Amniotic stem cell (primary cell): Measurements from ENCODE around the gene P4HA3.

Experiments
- DNase-seq: peaks from one replicate; lab custom pipeline; 2025; lab: John Stamatoyannopoulos, UW

The P4HA3 gene

DNA sequence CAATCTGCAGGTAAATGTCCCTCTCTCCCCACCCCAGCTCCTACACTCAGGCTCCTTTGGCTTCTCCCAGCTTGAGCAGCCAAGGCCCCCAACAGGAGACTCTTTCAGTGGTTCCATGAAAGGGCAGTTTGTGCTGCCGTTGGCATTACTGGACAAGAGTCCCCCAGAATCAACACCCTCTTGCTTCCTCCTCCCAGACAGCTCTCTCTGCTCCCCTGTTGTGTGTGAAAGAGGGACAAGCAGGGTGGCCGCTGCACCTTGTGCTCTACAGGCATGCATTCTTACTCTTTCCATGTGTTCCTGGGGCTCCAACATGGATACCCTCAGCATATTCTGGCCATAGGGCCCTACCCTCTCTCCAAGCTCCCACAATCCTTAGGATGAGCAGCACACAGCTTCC is 48.7 kb downstream of the P4HA3 start:
- DNase-seq: no peak

- DNase-seq: no peak
These were observed 53.4 kb downstream of the P4HA3 start for GRCh38 chr11:74257959-74258553.

DNA sequence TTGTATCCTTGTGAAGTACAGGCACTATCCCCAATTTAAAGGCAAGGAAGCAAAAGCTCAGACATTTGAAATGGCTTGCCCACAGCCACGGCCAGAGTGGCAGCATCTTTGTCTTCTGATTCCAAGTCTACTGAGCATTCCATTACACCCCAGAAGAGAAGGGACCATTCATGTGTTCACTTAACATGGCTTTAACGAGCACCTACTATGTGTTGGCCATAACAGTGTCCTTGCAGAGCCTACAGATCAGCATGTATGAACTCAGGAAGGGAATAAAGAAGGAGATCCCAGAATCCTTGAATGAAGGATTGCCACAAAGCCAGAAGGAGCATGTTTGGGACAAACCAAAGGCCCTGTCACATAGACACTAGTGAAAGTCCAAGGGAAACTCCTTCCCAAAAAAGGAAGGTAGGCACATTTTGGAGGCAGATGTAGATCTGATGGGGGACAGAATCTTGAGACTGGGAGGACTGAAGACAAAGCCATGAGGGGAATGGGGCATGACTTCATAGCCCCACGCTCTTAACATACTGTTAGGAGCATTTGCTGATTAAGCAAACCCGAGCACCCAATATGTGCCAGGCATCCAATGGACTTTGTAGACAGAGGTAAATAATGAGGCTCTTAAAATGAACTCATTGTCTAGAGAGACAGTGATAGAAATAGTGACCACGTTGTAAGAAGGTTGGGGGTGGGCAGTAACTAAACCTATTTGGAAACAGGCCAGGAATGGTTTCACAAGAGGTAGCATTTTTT is 54.9 kb downstream of the P4HA3 start:
- DNase-seq: no peak

GRCh38 chr11:74255741-74256375 is 55.6 kb downstream of the P4HA3 start:
- peak; percentile 21 for DNase-seq

GRCh38 chr11:74253361-74253760 is 58.1 kb downstream of the P4HA3 start:
- DNase-seq: no peak

DNA sequence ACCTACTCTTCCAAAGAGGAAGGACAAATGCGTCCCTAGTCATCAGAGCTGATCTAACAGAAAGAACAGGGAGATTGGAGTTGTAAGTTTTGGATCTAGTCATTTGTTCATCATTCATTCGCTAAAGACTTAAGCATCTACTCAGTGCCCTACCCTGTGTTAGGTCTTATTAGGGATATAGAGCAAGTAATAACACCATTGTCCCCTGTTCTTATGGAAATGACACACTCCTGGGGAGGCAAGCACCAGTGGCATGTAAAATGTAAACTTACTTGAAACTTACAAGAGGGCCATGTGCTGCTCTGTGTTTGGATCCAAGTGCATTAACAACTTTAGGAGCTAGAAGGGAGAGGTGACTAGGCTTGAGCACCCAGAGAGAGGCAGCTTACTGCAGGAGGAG is 61.9 kb downstream of the P4HA3 start:
- DNase-seq: no peak

GRCh38 chr11:74248469-74248868 is 63.0 kb downstream of the P4HA3 start:
- no peak for DNase-seq

DNA sequence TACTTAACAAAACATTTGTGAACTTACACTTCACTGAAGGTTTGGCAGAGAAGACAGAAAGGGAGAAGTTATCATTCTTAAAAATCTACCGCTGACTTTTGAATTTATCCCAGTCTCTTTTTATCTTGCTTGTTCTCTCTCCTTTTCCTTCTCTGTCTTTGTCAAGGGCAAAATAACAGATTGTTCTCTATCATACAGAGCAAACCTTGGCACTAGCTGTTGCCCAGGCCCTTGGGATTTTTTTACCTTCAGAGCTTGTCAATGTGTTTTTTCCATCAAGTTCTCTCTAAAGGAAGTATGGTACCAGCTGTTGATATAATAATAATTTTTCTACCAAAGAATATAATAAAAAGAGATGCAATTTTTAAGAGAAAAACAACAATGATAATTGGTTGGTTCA is 73.2 kb downstream of the P4HA3 start:
- DNase-seq: no peak

- no peak for DNase-seq
These were observed 73.9 kb downstream of the P4HA3 start for GRCh38 chr11:74237541-74237940.

DNA sequence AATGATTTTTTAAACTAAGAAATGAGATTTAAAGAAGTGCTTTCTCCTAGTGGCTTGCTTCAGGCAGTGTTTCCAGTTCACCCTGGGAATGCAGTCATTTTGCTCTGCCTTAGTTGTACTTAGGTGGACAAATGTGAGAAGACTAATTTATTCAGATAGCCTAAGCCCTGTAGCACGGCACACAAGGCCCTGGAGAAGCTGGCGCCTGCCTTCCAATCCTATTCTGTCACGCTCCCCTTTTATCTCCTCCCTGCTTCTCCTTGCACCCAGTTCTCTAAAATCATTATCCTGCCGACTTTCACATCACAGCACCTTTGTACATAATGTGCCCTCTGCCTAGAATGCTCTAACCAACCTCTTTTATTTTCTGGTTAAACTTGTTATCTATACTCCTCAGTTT is 76.3 kb downstream of the P4HA3 start:
- DNase-seq: no peak

DNA sequence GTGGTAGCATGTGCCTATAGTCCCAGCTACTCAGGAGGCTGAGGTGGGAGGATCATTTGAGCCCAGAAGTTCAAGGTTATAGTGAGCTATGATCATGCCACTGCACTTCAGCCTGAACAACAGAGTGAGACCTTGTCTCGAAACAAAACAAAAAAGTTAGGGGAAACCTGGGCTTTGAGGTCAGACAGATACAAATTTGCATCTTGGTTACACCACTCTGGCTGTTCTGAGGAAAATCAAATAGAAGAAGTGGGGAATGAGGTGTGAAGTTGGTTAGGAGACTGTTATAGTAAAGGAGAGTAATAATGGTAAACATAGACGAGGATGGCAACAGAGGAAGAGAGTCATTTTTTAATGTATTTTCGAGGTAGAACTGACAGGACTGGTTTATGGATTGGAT is 77.8 kb downstream of the P4HA3 start:
- no peak for DNase-seq

DNA sequence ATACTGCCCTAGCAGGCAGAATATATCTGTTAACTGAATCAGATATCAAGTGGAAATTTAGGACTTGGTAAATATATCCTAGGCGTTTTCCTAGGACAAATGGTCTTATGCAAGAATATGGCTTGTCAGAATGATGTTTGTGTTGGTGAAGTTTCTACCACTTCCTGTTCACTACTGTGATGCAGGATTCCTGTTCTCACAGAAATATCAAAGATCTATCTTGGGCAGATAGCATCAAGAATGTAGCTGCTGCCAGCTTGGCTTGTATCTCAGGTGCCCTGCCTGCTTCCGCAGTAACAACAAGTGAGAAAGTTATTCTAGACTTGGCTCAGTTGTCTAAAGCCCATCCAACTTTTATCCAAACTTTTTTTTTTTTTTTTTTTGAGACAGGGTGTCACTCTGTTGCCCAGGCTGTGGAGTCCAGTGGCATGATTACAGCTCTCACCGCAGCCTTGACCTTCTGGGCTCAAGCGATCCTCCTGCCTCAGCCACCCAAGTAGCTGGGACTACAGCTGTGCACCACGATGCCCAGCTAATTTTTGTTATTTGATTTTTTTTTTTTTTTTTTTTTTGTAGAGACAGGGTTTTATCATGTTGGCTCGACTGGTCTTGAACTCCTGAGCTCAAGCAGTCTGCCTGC is 79.0 kb downstream of the P4HA3 start:
- no peak for DNase-seq

DNA sequence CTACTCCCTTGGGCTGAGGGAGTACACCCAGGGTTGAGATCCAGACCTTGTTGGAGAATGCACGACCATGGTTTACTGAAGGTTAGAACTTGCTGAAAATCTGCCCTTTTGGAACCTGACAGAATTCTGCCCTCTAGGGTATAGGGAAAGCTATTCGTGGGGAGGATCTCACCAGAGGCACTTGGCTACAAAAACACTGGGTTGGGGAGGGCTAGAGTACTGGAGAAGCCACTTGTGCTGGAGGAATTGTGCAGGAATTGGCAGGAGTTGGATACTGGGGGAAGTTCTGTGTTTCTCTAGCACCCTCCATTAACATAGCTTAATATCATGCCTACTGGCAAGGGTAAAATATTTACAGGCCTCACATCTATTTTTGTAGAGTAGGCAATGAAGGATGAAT is 84.5 kb downstream of the P4HA3 start:
- DNase-seq: no peak

GRCh38 chr11:74225565-74225964 is 85.9 kb downstream of the P4HA3 start:
- no peak for DNase-seq

DNA sequence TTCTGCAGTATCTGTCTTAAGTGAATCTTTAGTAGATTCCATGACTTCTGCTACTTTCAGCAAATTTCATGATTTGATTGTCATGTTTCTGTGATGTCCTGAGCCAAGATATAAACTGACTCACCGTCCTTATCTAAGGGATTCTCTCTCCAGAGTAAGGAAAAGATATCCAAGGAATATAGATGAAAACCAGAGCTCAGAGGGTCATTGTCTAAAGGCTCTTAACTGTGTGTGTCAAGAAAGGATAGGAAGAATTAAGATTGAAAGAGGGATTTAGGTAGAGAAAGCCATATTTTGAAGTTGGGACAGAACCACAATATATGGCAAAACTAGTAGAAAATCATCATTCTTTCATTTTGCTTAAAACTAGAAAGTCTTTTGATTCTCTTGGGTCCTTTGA is 89.6 kb downstream of the P4HA3 start:
- no peak for DNase-seq

DNA sequence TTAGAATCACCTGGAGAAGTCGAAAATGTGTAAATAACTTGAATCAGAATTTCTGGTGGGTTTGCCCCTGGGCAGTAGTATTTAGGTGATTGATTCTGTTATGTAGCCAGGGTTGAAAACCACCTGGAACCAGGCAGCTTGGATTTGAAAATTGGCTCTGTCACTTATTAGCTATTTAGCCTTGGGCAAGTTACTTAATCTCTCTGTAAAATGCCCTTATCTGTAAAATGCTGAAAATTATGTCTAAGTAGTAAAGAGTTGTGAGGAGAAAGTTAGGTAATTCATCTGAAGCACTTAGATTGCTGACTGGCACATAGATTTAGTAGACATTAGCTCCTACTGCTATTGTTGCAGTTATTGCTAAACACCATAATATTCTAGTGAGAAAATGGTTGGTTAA is 91.1 kb downstream of the P4HA3 start:
- DNase-seq: no peak
